H1 (cell line): ENCODE data around the gene OPCML. TPM values are rescaled to one million over a fixed set of nuclear protein-coding genes. Genes with fewer than 3 reads are reported as not detected.

Source experiments
- CTCF ChIA-PET: fragments of 300-600 bp; sonication (Branson Sonifier 250); formaldehyde crosslinking; loops from one replicate; lab custom pipeline; 2021; ENCODE audit not compliant: partially characterized antibody; lab: Charles Lee
- POLR2A ChIA-PET: fragments of 300-600 bp; sonication (Branson Sonifier 250); formaldehyde crosslinking; loops from one replicate; lab custom pipeline; 2021; ENCODE audit warnings: inconsistent platforms; ENCODE audit not compliant: partially characterized antibody; lab: Charles Lee
- DNase-seq, 2 experiments: peaks; one replicate each; pipeline versions ENCODE4 v3.0.0 to v3.0.0-alpha.2; 2010 to 2022; ENCODE audit warnings: low spot score in 2 of 2, low read depth in 1 of 2, mixed read lengths in 1 of 2
- FAIRE-seq: peaks from 2 replicates; lab custom pipeline; 2011; peaks lifted over from hg19 to GRCh38; lab: Jason Lieb, UNC
- H2AFZ ChIP-seq: 2 replicates; pipeline ENCODE4 v1.8.1; 2012; ENCODE audit warnings: low read length, inconsistent platforms
- H2AK5ac ChIP-seq: 2 replicates; pipeline ENCODE4 v1.6.1; 2013; ENCODE audit warnings: low read depth, low read length
- H2BK120ac ChIP-seq: replicated peaks from 2 replicates; pipeline ENCODE3; 2013; ENCODE audit warnings: low read depth, low read length, inconsistent platforms
- H2BK12ac ChIP-seq: 2 replicates; pipeline ENCODE4 v1.6.1; 2013; ENCODE audit warnings: low read depth, low read length
- H2BK15ac ChIP-seq: 2 replicates; pipeline ENCODE4 v1.6.1; 2013; ENCODE audit warnings: low read length
- H2BK20ac ChIP-seq: 2 replicates; pipeline ENCODE4 v1.6.1; 2013; ENCODE audit warnings: low read length
- H2BK5ac ChIP-seq: 2 replicates; pipeline ENCODE4 v1.6.1; 2013; ENCODE audit warnings: low read depth, low read length
- H3K14ac ChIP-seq: 2 replicates; pipeline ENCODE4 v1.6.1; 2013; ENCODE audit warnings: inconsistent platforms; ENCODE audit not compliant: insufficient read length
- H3K18ac ChIP-seq: 2 replicates; pipeline ENCODE4 v1.6.1; 2013; ENCODE audit warnings: low read length; ENCODE audit errors: extremely low read depth
- H3K23ac ChIP-seq: 2 replicates; pipeline ENCODE4 v1.6.1; 2013; ENCODE audit warnings: inconsistent platforms; ENCODE audit not compliant: insufficient read length
- H3K23me2 ChIP-seq: 2 replicates; pipeline ENCODE4 v1.6.1; 2013; ENCODE audit warnings: low read depth, low read length
- H3K27ac ChIP-seq: 2 replicates; pipeline ENCODE4 v1.6.1; 2011; ENCODE audit warnings: low read depth, low read length, inconsistent platforms
- H3K27me3 ChIP-seq, 4 experiments: replicated peaks in 1 of 4; 1 replicate in 1 of 4; 2 replicates in 3 of 4; pipeline versions ENCODE4 v1.6.1 to v1.8.1; 2011 to 2013; ENCODE audit warnings: low read length in 3 of 4, mild to moderate bottlenecking in 3 of 4, inconsistent platforms in 2 of 4, mixed read lengths in 2 of 4, moderate library complexity in 1 of 4; ENCODE audit not compliant: control insufficient read depth in 3 of 4, insufficient read depth in 3 of 4; ENCODE audit errors: extremely low read depth in 1 of 4
- H3K36me3 ChIP-seq, 4 experiments: 2 replicates each; pipeline versions ENCODE4 v1.6.1 to v1.8.1; 2011 to 2013; ENCODE audit warnings: mild to moderate bottlenecking in 4 of 4, low read length in 3 of 4, moderate library complexity in 2 of 4, control low read depth in 1 of 4, inconsistent platforms in 1 of 4; ENCODE audit not compliant: insufficient read depth in 4 of 4, control insufficient read depth in 2 of 4
- H3K4ac ChIP-seq: replicated peaks from 2 replicates; pipeline ENCODE3; 2013; ENCODE audit warnings: low read length, low read depth, mixed read lengths, inconsistent platforms; ENCODE audit not compliant: insufficient read length
- H3K4me1 ChIP-seq, 4 experiments: replicated peaks in 1 of 4; 1 replicate in 1 of 4; 2 replicates in 3 of 4; pipeline versions ENCODE4 v1.6.1 to v1.8.1; 2011 to 2013; ENCODE audit warnings: low read length in 3 of 4, inconsistent platforms in 2 of 4, mixed read lengths in 1 of 4; ENCODE audit not compliant: insufficient read depth in 4 of 4, control insufficient read depth in 3 of 4
- H3K4me2 ChIP-seq, 2 experiments: 2 replicates each; pipeline versions ENCODE4 v1.6.1 to v1.8.1; 2011 to 2013; ENCODE audit warnings: low read depth in 2 of 2, low read length in 2 of 2, control low read depth in 1 of 2, inconsistent platforms in 1 of 2, mild to moderate bottlenecking in 1 of 2; ENCODE audit not compliant: insufficient read depth in 1 of 2
- H3K4me3 ChIP-seq, 4 experiments: fragments of 200-600, 300-600 bp in 1 of 4; sonication (generic), shearing (Covaris generic), sonication (Bioruptor Twin) in 1 of 4; 2 replicates each; pipeline versions ENCODE4 v1.5.1 to v1.8.1; 2011 to 2016; ENCODE audit warnings: low read length in 4 of 4, low read depth in 3 of 4, control low read depth in 2 of 4, inconsistent platforms in 2 of 4, mild to moderate bottlenecking in 2 of 4, mixed read lengths in 1 of 4, moderate library complexity in 1 of 4; ENCODE audit not compliant: insufficient read depth in 2 of 4; ENCODE audit errors: extremely low read depth in 1 of 4
- H3K56ac ChIP-seq: replicated peaks from 2 replicates; pipeline ENCODE3; 2013; ENCODE audit warnings: low read depth, mild to moderate bottlenecking, mixed read lengths, low read length, inconsistent platforms; ENCODE audit not compliant: insufficient read length
- H3K79me1 ChIP-seq: 2 replicates; pipeline ENCODE4 v1.6.1; 2013; ENCODE audit warnings: low read depth, low read length, control low read depth
- H3K79me2 ChIP-seq, 2 experiments: 2 replicates each; pipeline versions ENCODE4 v1.6.1 to v1.8.1; 2012 to 2013; ENCODE audit warnings: low read length in 2 of 2, mild to moderate bottlenecking in 2 of 2, inconsistent platforms in 1 of 2; ENCODE audit not compliant: insufficient read depth in 2 of 2, control insufficient read depth in 1 of 2
- H3K9ac ChIP-seq, 4 experiments: replicated peaks in 1 of 4; 1 replicate in 1 of 4; 2 replicates in 3 of 4; pipeline versions ENCODE4 v1.6.1 to v1.8.1; 2011 to 2013; ENCODE audit warnings: low read depth in 3 of 4, low read length in 3 of 4, control low read depth in 2 of 4, mild to moderate bottlenecking in 2 of 4, moderate library complexity in 2 of 4, inconsistent platforms in 1 of 4; ENCODE audit errors: extremely low read depth in 1 of 4
- H3K9me3 ChIP-seq, 2 experiments: 2 replicates each; pipeline versions ENCODE4 v1.6.1 to v1.8.1; 2012 to 2013; ENCODE audit warnings: mild to moderate bottlenecking in 2 of 2, moderate library complexity in 2 of 2, control low read depth in 1 of 2, inconsistent platforms in 1 of 2, low read depth in 1 of 2, low read length in 1 of 2, mixed read lengths in 1 of 2; ENCODE audit not compliant: insufficient read depth in 2 of 2
- H4K20me1 ChIP-seq, 2 experiments: replicated peaks in 1 of 2; 2 replicates each; pipeline versions ENCODE3 to v1.8.1; 2011 to 2013; ENCODE audit warnings: inconsistent platforms in 2 of 2, low read length in 2 of 2, mild to moderate bottlenecking in 1 of 2; ENCODE audit not compliant: insufficient read depth in 2 of 2, control insufficient read depth in 1 of 2
- H4K5ac ChIP-seq: 2 replicates; pipeline ENCODE4 v1.6.1; 2013; ENCODE audit warnings: low read length, low read depth, mixed read lengths, inconsistent platforms; ENCODE audit not compliant: insufficient read length
- H4K8ac ChIP-seq: 2 replicates; pipeline ENCODE4 v1.8.0; 2013; ENCODE audit warnings: mild to moderate bottlenecking, moderate library complexity, low read length, inconsistent platforms; ENCODE audit not compliant: insufficient read depth; ENCODE audit errors: extremely low read depth
- H4K91ac ChIP-seq: replicated peaks from 2 replicates; pipeline ENCODE3; 2013; ENCODE audit warnings: low read length, mixed read lengths, inconsistent platforms; ENCODE audit not compliant: insufficient read length
- CEBPB ChIP-seq: IDR thresholded peaks from 2 replicates; pipeline ENCODE4 v1.6.1; 2012; ENCODE audit warnings: low read depth, low read length
- E2F6 ChIP-seq: IDR thresholded peaks from 2 replicates; pipeline ENCODE4 v1.6.1; 2012; ENCODE audit warnings: inconsistent platforms
- EP300 ChIP-seq, 2 experiments: IDR thresholded peaks; 1 replicate in 1 of 2; 2 replicates in 1 of 2; pipeline ENCODE4 v1.6.1; 2011 to 2012; ENCODE audit warnings: low read depth in 2 of 2, low read length in 2 of 2, mild to moderate bottlenecking in 2 of 2, borderline replicate concordance in 1 of 2, inconsistent platforms in 1 of 2, moderate library complexity in 1 of 2
- GABPA ChIP-seq: IDR thresholded peaks from 2 replicates; pipeline ENCODE4 v1.6.1; 2011; ENCODE audit warnings: mild to moderate bottlenecking, low read length, moderate library complexity, borderline replicate concordance; ENCODE audit not compliant: insufficient read depth
- JUND ChIP-seq: IDR thresholded peaks from 2 replicates; pipeline ENCODE4 v1.6.1; 2011; ENCODE audit warnings: mild to moderate bottlenecking, improper control_type of control experiment, low read length
- KDM1A ChIP-seq: fragments of 200-600, 300-600 bp; sonication (generic); IDR thresholded peaks from 2 replicates; pipeline ENCODE4 v1.7.1; 2016; ENCODE audit warnings: mild to moderate bottlenecking, low read length, borderline replicate concordance
- KDM5A ChIP-seq: fragments of 200-600 bp; IDR thresholded peaks from 2 replicates; pipeline ENCODE4 v1.7.1; 2012; ENCODE audit warnings: mild to moderate bottlenecking, low read length, inconsistent platforms, mixed read lengths
- RFX5 ChIP-seq: IDR thresholded peaks from 2 replicates; pipeline ENCODE4 v1.6.1; 2011; ENCODE audit warnings: low read depth, low read length, improper control_type of control experiment, borderline replicate concordance
- SAP30 ChIP-seq: fragments of 300-600 bp; sonication (generic); IDR thresholded peaks from 2 replicates; pipeline ENCODE4 v1.7.1; 2012; ENCODE audit warnings: low read length, moderate library complexity, mild to moderate bottlenecking, inconsistent platforms; ENCODE audit not compliant: insufficient read depth, insufficient replicate concordance
- SIN3A ChIP-seq, 2 experiments: IDR thresholded peaks in 1 of 2; conservative IDR thresholded peaks in 1 of 2; 2 replicates each; pipeline ENCODE4 v1.6.1; 2011 to 2012; ENCODE audit warnings: low read length in 2 of 2, improper control_type of control experiment in 1 of 2, low read depth in 1 of 2, mild to moderate bottlenecking in 1 of 2
- SP4 ChIP-seq: IDR thresholded peaks from 2 replicates; pipeline ENCODE4 v1.6.1; 2012; ENCODE audit warnings: low read length, inconsistent platforms
- SUZ12 ChIP-seq: fragments of 200-600 bp; sonication (generic); IDR thresholded peaks from 2 replicates; pipeline ENCODE4 v1.6.1; 2012; ENCODE audit warnings: mild to moderate bottlenecking, inconsistent platforms, low read length, moderate library complexity, mixed read lengths
- TAF1 ChIP-seq: IDR thresholded peaks from 2 replicates; pipeline ENCODE4 v1.6.1; 2011; ENCODE audit warnings: mild to moderate bottlenecking, low read depth, low read length
- WGBS, 2 experiments: shearing (Covaris generic) in 1 of 2; methylation state at CpG; one replicate each; pipeline versions ENCODE4 v1.1.6 to v1.1.7; 2013 to 2015; ENCODE audit warnings: low lambda C conversion rate in 2 of 2, mixed read lengths in 2 of 2, inconsistent platforms in 1 of 2, low coverage in 1 of 2, missing lambda C conversion rate in 1 of 2; ENCODE audit not compliant: insufficient replicate concordance in 2 of 2, insufficient coverage in 1 of 2, insufficient read length in 1 of 2; ENCODE audit errors: extremely low coverage in 1 of 2, missing lambda C conversion rate in 1 of 2; 5-methylcytosine and 5-hydroxymethylcytosine counted together
- polyA plus RNA-seq, 7 experiments: library from polyadenylated mRNA; depleted of rRNA in 3 of 7; stranded (reverse) in 5 of 7; unstranded in 2 of 7; fragments of >200 nt in 5 of 7; fragments of 200-250 nt in 2 of 7; gene quantifications; 1 replicate in 5 of 7; 2 replicates in 1 of 7; 4 replicates in 1 of 7; pipeline versions ENCODE4 v1.2.1 to v1.2.3, GENCODE V29; 2011 to 2013; ENCODE audit warnings: missing spikeins in 2 of 7, mixed read lengths in 2 of 7
- total RNA-seq: library from RNA; stranded (reverse); fragmentation: NEBNext Ultra II Directional; extraction: Animal tissue kit (Norgen Biotek cat#: 25700); gene quantifications from 2 replicates; pipeline ENCODE4 v1.2.1, GENCODE V29; 2021

The OPCML gene
- total and polyA plus RNA-seq, 2 of the 8 experiments (the other 6 are each of a cell fraction or from before 2014, with no cell fraction given): 2.3 to 3.1 TPM

- Histone ChIP-seq H3K4me2 (no peak overlapping the region), H2BK20ac (no peak overlapping the region), H4K91ac (no peak overlapping the region), H3K14ac (no peak overlapping the region), H3K79me1 (no peaks in the 10 kb centered on the region), H3K27ac (no peak overlapping the region), H3K56ac (no peak overlapping the region), H4K20me1 (no peaks in the 10 kb centered on the region), H3K9ac (no peak overlapping the region), H4K5ac (no peak overlapping the region), H3K23me2 (no peaks in the 10 kb centered on the region), H2BK5ac (no peak overlapping the region), H3K4me1 (peaks cover 0 to 4% (median under 1%) of the 10 kb centered on the region in 4 experiments; a peak in 2 of 7 replicates), H3K79me2 (no peaks in the 10 kb centered on the region), H3K27me3 (no peaks in the 10 kb centered on the region), H2BK15ac (peak overlapping the region; percentile 54; the same call in 1 of the 2 replicates), H3K4ac (no peak overlapping the region), H2BK120ac (no peak overlapping the region), H3K36me3 (no peaks in the 10 kb centered on the region), H3K18ac (no peak overlapping the region), H3K23ac (no peak overlapping the region), H3K9me3 (no peaks in the 10 kb centered on the region), H3K4me3 (no peak overlapping the region), H2AFZ (no peak overlapping the region), H2AK5ac (no peak overlapping the region), H2BK12ac (no peak overlapping the region), H4K8ac (no peak overlapping the region; the same call in 1 of the 2 replicates)
- POLR2A ChIA-PET: no interaction called here
- no peak for DNase-seq
- CTCF ChIA-PET: interaction anchor here (1.0 kb wide), 1 partner anchor 1302 kb away, joined by 3 read pairs; no protein-coding TSS in a partner anchor
- 77% methylated on average over 13 of the region's 13 CpGs; no CpG with 5 or more reads in 1 of the 2 experiments for WGBS, 2 experiments
- no peak for FAIRE-seq
- TF ChIP-seq E2F6: no peak
- no peak for TF ChIP-seq JUND
- no peak for TF ChIP-seq KDM1A
- TF ChIP-seq SAP30: no peak
- TF ChIP-seq TAF1: no peak
- no peak for TF ChIP-seq SUZ12
- TF ChIP-seq GABPA: no peak
- TF ChIP-seq SP4: no peak
- TF ChIP-seq RFX5: no peak
- no peak for TF ChIP-seq KDM5A
- TF ChIP-seq CEBPB: no peak
- no peak for TF ChIP-seq SIN3A (conservative IDR thresholded peaks at IDR 0.05 in 1 of 2, IDR thresholded peaks at IDR 0.05 in 1 of 2; ENCODE audit: low read depth in 1 of 2, low read length in 2 of 2)
- TF ChIP-seq EP300 (IDR thresholded peaks at IDR 0.05; ENCODE audit: borderline replicate concordance in 1 of 2, low read depth in 2 of 2, low read length in 2 of 2): no peak
Measured at GRCh38 chr11:133004369-133004768, 527.9 kb downstream of the OPCML start.
